BE2C (cell line): ENCODE results near the gene PPP1R9A.

Experiments
- DNase-seq: peaks from one replicate; pipeline ENCODE4 v3.0.0-alpha.2; 2020
- H3K27me3 ChIP-seq: fragments of 250-450 bp; sonication (Bioruptor Pico); 2 replicates; pipeline ENCODE4 v1.5.1; 2020; ENCODE audit warnings: mild to moderate bottlenecking
- H3K36me3 ChIP-seq: fragments of 250-450 bp; sonication (Bioruptor Pico); 2 replicates; pipeline ENCODE4 v1.5.1; 2020; ENCODE audit warnings: mild to moderate bottlenecking
- H3K4me1 ChIP-seq: fragments of 250-450 bp; sonication (Bioruptor Pico); 2 replicates; pipeline ENCODE4 v1.5.1; 2020
- H3K4me3 ChIP-seq: 2 replicates; pipeline ENCODE4 v1.5.1; 2011; ENCODE audit warnings: low read depth, low read length
- H3K9me3 ChIP-seq: fragments of 250-450 bp; sonication (Bioruptor Pico); 2 replicates; pipeline ENCODE4 v1.5.1; 2020
- TF ChIP-seq, protein P1 (sequence below): IDR thresholded peaks from 2 replicates; pipeline ENCODE4 v1.5.1; 2012; ENCODE audit warnings: mild to moderate bottlenecking, low read depth, low read length

The PPP1R9A gene

DNA sequence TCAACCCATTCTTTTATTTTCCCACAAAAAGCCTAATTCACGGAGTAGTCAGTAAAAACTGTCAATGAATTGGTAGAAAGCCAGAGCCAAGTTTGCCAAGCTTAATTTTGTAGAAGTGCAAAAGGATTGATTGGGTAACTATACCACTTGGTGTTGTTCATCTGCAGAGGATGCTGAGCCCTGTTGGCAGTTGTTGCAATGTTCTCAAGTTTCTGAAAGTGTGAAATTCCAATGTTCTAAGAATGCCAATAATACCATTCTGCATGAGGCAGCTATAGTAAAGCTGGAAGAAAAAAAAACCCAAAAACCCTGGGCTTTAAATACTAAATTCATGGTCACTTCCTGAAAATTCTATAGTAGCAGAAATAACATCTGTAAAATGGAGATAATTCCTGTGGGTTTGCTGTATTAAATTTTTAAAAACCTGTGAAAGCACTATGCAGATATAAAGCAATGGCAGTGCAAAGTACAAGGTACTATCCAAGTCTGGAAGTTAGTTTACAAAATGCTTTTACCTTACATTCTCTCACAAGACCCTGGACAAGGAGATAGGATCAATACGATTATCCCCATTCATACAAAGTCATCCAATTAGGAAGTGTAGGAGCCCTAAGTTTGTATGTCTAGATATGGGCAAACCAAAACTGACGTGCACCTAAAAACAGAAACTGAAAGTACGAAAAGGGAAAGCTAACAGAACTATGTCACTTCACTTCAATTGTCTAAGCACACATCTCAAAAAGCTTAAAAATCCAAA, 423.0 kb downstream of the PPP1R9A start:
- TF ChIP-seq, protein P1, sequence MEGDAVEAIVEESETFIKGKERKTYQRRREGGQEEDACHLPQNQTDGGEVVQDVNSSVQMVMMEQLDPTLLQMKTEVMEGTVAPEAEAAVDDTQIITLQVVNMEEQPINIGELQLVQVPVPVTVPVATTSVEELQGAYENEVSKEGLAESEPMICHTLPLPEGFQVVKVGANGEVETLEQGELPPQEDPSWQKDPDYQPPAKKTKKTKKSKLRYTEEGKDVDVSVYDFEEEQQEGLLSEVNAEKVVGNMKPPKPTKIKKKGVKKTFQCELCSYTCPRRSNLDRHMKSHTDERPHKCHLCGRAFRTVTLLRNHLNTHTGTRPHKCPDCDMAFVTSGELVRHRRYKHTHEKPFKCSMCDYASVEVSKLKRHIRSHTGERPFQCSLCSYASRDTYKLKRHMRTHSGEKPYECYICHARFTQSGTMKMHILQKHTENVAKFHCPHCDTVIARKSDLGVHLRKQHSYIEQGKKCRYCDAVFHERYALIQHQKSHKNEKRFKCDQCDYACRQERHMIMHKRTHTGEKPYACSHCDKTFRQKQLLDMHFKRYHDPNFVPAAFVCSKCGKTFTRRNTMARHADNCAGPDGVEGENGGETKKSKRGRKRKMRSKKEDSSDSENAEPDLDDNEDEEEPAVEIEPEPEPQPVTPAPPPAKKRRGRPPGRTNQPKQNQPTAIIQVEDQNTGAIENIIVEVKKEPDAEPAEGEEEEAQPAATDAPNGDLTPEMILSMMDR: no peak
- Histone ChIP-seq H3K27me3 (no peaks in the 10 kb centered on the region), H3K36me3 (no peaks in the 10 kb centered on the region), H3K4me3 (no peak overlapping the region), H3K4me1 (no peaks in the 10 kb centered on the region), H3K9me3 (no peaks in the 10 kb centered on the region)
- no peak for DNase-seq

DNA sequence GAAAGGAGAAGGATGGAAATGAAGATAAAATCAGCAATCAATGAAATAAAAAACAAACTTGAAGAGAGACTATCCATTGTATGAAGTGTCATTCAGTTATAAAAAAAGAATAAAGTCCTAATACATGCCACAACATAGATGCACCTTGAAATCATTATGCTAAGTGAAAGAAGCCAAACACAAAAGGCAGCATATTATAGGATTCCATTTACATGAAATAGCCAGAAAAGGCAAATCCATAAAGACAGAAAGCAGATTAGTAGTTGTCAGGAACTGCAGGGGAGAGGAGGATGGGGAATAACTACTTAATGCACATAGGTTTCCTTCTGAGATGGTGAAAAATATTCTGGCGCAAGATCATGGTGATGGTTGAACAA, 423.6 kb downstream of the PPP1R9A start:
- H3K9me3 ChIP-seq: no peaks in the 10 kb centered on the region
- no peak for DNase-seq
- H3K4me1 ChIP-seq: no peaks in the 10 kb centered on the region
- TF ChIP-seq, protein P1: no peak
- H3K36me3 ChIP-seq: no peaks in the 10 kb centered on the region
- no peak overlapping the region for H3K4me3 ChIP-seq
- no peaks in the 10 kb centered on the region for H3K27me3 ChIP-seq

DNA sequence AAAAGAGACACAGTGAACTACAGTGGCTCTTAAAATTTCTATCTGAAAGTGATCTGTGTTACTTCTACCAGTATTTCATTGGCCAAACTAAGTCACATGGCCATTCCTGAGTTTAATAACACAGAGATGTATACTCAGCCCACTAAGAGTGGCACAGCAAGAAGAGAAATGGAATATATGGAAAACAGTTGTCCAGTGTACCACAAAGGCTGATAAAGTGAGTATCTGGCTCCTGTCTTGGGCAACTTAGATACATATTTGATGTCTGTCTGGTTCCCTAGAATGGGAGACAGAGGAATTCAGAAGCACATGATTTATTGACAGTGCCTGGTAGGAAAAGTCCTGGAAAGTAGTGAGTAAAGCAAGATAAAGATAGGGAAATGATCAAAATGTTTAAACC, 427.1 kb downstream of the PPP1R9A start:
- H3K36me3 ChIP-seq: no peaks in the 10 kb centered on the region
- TF ChIP-seq, protein P1: no peak
- no peaks in the 10 kb centered on the region for H3K4me1 ChIP-seq
- no peaks in the 10 kb centered on the region for H3K27me3 ChIP-seq
- H3K9me3 ChIP-seq: no peaks in the 10 kb centered on the region
- no peak overlapping the region for H3K4me3 ChIP-seq
- DNase-seq: no peak

DNA sequence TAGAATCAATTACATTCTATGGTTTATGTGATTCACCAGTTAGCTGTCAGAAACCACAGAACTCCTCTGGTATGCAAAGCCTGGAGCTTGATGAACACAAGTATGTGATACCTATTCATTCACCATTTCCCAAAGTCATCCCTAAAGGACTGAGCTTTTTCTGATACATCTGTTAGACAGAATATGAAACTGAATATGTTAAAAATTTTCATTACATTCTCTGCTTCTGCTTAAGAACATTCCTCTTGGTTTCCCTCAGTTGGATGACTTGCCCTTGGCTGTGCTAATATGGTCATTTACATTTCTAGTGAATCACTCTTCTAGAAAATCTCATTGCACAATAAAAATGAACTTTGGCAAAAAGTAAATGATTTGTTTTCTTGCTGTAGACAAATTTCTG, 427.7 kb downstream of the PPP1R9A start:
- Histone ChIP-seq H3K36me3 (no peaks in the 10 kb centered on the region), H3K27me3 (no peaks in the 10 kb centered on the region), H3K9me3 (no peaks in the 10 kb centered on the region), H3K4me3 (no peak overlapping the region), H3K4me1 (no peaks in the 10 kb centered on the region)
- no peak for DNase-seq
- TF ChIP-seq, protein P1: no peak

DNA sequence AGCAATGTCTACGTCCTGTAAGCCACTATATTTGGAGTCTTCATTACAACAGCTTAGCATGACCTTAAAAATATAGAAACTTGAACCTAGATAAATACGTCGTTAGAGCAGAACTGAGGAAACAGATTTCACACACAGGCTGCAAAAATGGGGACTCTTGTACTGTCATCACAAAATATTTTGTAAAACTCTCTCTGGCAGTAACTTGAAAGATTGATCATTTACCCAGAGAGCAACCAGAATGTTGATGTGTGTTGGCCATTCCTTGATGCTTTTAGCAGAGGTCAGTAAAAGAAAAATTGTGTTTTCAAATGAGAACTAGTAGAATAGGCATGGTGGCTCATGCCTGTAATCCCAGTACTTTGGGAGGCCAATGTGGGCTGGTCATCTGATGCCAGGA, 431.4 kb downstream of the PPP1R9A start:
- no peak for DNase-seq
- TF ChIP-seq, protein P1: no peak
- H3K9me3 ChIP-seq: no peaks in the 10 kb centered on the region

DNA sequence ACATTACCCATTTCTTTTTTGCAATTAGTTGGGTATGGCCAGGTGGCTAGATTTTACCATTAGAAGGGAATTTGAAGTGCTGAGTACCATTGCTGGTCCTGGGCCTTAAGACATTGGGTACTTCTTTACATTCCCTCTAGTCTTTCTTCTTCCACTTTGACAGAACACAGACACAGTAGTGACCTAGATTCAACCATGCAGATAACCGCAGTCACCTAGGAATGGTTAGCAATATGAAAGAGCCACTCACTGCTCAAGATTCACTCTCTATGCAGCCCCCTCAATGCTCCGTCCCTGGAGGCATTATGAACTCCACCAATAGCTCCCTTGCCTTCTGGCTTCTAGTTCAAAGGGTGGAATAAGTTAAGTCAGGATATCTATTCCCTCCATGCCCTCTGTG, 433.1 kb downstream of the PPP1R9A start:
- TF ChIP-seq, protein P1: no peak
- Histone ChIP-seq H3K4me3 (no peak overlapping the region), H3K4me1 (no peaks in the 10 kb centered on the region), H3K27me3 (no peaks in the 10 kb centered on the region), H3K36me3 (no peaks in the 10 kb centered on the region), H3K9me3 (no peaks in the 10 kb centered on the region)
- DNase-seq: no peak

More for the DNA sequence above, 431.4 kb downstream of the PPP1R9A start:
- no peaks in the 10 kb centered on the region for H3K27me3 ChIP-seq
- H3K36me3 ChIP-seq: no peaks in the 10 kb centered on the region
- no peaks in the 10 kb centered on the region for H3K4me1 ChIP-seq
- H3K4me3 ChIP-seq: no peak overlapping the region
